Small intestine (tissue), 7 donors: Measurements from ENCODE around the gene VIPR2. TPM values are rescaled to one million over a fixed set of nuclear protein-coding genes. Genes with fewer than 3 reads are reported as not detected.
"Not testable (repeated sequence)": the region's sequence is repeated elsewhere in the genome, so short reads cannot be mapped to it uniquely, and the experiment has no call there.

Experiments
- DNase-seq, 2 donors: peaks; one replicate each; pipeline versions ENCODE4 v3.0.0 to v3.0.0-alpha.2; 2013
- FAIRE-seq: peaks from 2 replicates; lab custom pipeline; 2012; peaks lifted over from hg19 to GRCh38; lab: Jason Lieb, UNC
- H3K27ac ChIP-seq, 3 donors: one replicate each; pipeline ENCODE4 v1.5.1; 2013; ENCODE audit warnings: low read length in 2 of 3, mild to moderate bottlenecking in 2 of 3, control low read depth in 1 of 3, inconsistent platforms in 1 of 3, low read depth in 1 of 3, moderate library complexity in 1 of 3
- H3K27me3 ChIP-seq, 3 donors: one replicate each; pipeline ENCODE4 v1.6.1; 2013; ENCODE audit warnings: low read length in 3 of 3, inconsistent platforms in 1 of 3; ENCODE audit not compliant: control insufficient read depth in 3 of 3, insufficient read depth in 3 of 3
- H3K36me3 ChIP-seq, 3 donors: one replicate each; pipeline ENCODE4 v1.6.1; 2013; ENCODE audit warnings: low read length in 3 of 3, inconsistent platforms in 1 of 3, low read depth in 1 of 3, mild to moderate bottlenecking in 1 of 3, moderate library complexity in 1 of 3; ENCODE audit not compliant: control insufficient read depth in 3 of 3, insufficient read depth in 2 of 3
- H3K4me1 ChIP-seq, 3 donors: one replicate each; pipeline ENCODE4 v1.6.1; 2013; ENCODE audit warnings: low read length in 2 of 3, inconsistent platforms in 1 of 3, low read depth in 1 of 3, mild to moderate bottlenecking in 1 of 3, moderate library complexity in 1 of 3; ENCODE audit not compliant: control insufficient read depth in 3 of 3, insufficient read depth in 2 of 3
- H3K4me3 ChIP-seq, 3 donors: one replicate each; pipeline ENCODE4 v1.5.1; 2013; ENCODE audit warnings: low read length in 3 of 3, control low read depth in 1 of 3, inconsistent platforms in 1 of 3, low read depth in 1 of 3, mild to moderate bottlenecking in 1 of 3, moderate library complexity in 1 of 3
- H3K9me3 ChIP-seq, 2 donors: one replicate each; pipeline ENCODE4 v1.6.1; 2013; ENCODE audit warnings: low read depth in 1 of 2, low read length in 1 of 2; ENCODE audit not compliant: control insufficient read depth in 2 of 2, insufficient read depth in 1 of 2
- WGBS, 3 donors: extraction: QIAGEN DNeasy Blood & Tissue Kit; methylation state at CpG; one replicate each; pipeline ENCODE4 v1.1.7; 2013; 5-methylcytosine and 5-hydroxymethylcytosine counted together
- polyA plus RNA-seq, 4 donors: library from polyadenylated mRNA; stranded (reverse) in 3 of 4; unstranded in 1 of 4; fragments of 200-250 nt in 3 of 4; fragments of 120-200 nt in 1 of 4; gene quantifications; one replicate each; pipeline versions ENCODE4 v1.2.1 to v1.2.3, GENCODE V29; 2013
- donor health status: healthy with polysubstance abuse.
- donor health status: control.
- donor health status: control.
- donor health status: Bipolar disorder and iron deficiency.
- donor health status: healthy.

VIPR2 gene
- polyA plus RNA-seq, 4 donors: 0.81 to 1.2 (median 0.97) TPM; not detected in 1

- no peak overlapping the region for H3K4me3 ChIP-seq
- FAIRE-seq (no peak), DNase-seq (no peak)
- H3K36me3 ChIP-seq: no peaks in the 10 kb centered on the region
- peaks cover 1 to 7% of the 10 kb centered on the region in 2 donors for H3K9me3 ChIP-seq
- WGBS, 3 donors: 76 to 90% (median 84%) methylated on average over 3 of the region's 3 CpGs
- no peak overlapping the region for H3K27ac ChIP-seq
- H3K4me1 ChIP-seq: no peaks in the 10 kb centered on the region
- no peaks in the 10 kb centered on the region for H3K27me3 ChIP-seq
Measured at GRCh38 chr7:159177284-159177953, 32.8 kb upstream of the VIPR2 start.

GRCh38 chr7:159175792-159176191 is 31.1 kb upstream of the VIPR2 start:
- Histone ChIP-seq H3K27ac (no peak overlapping the region), H3K4me3 (no peak overlapping the region), H3K36me3 (no peaks in the 10 kb centered on the region), H3K27me3 (no peaks in the 10 kb centered on the region), H3K9me3 (peaks cover 1 to 11% of the 10 kb centered on the region in 2 donors), H3K4me1 (no peaks in the 10 kb centered on the region)
- no peak for DNase-seq
- FAIRE-seq: no peak
- 78 to 85% (median 79%) methylated on average over 8 of the region's 8 CpGs for WGBS, 3 donors

- not testable (repeated sequence) for H3K36me3 ChIP-seq, H3K27ac ChIP-seq, H3K27me3 ChIP-seq, FAIRE-seq, H3K4me3 ChIP-seq, H3K4me1 ChIP-seq, DNase-seq
- H3K9me3 ChIP-seq: peaks cover 1 to 18% of the 10 kb centered on the region in 2 donors
- WGBS, 3 donors: 66 to 74% (median 67%) methylated on average over 6 of the region's 6 CpGs
Measured at GRCh38 chr7:159175100-159175499, 30.4 kb upstream of the VIPR2 start.

GRCh38 chr7:159172400-159172799 is 27.7 kb upstream of the VIPR2 start:
- no peaks in the 10 kb centered on the region for H3K4me1 ChIP-seq
- FAIRE-seq: no peak
- peaks cover 1 to 27% of the 10 kb centered on the region in 2 donors for H3K9me3 ChIP-seq
- H3K36me3 ChIP-seq: no peaks in the 10 kb centered on the region
- no peak for DNase-seq
- WGBS, 3 donors: 87 to 90% (median 88%) methylated on average over 9 of the region's 9 CpGs
- H3K4me3 ChIP-seq: no peak overlapping the region
- no peak overlapping the region for H3K27ac ChIP-seq
- H3K27me3 ChIP-seq: no peaks in the 10 kb centered on the region

GRCh38 chr7:159169391-159169790 is 24.7 kb upstream of the VIPR2 start:
- 84 to 90% (median 87%) methylated on average over 16 to 17 of the region's 17 CpGs for WGBS, 3 donors
- DNase-seq (no peak), FAIRE-seq (no peak)
- H3K27ac ChIP-seq: no peak overlapping the region
- no peaks in the 10 kb centered on the region for H3K36me3 ChIP-seq
- no peaks in the 10 kb centered on the region for H3K4me1 ChIP-seq
- H3K9me3 ChIP-seq: peaks cover 0 to 32% of the 10 kb centered on the region in 2 donors
- H3K27me3 ChIP-seq: no peaks in the 10 kb centered on the region
- H3K4me3 ChIP-seq: no peak overlapping the region

- 85 to 89% (median 87%) methylated on average over 15 of the region's 15 CpGs for WGBS, 3 donors
Measured at GRCh38 chr7:159167139-159167538, 22.5 kb upstream of the VIPR2 start.

GRCh38 chr7:159166530-159166929 is 21.9 kb upstream of the VIPR2 start:
- WGBS, 3 donors: 61 to 63% (median 62%) methylated on average over 3 of the region's 3 CpGs
- Histone ChIP-seq H3K27me3 (no peaks in the 10 kb centered on the region), H3K4me3 (no peak overlapping the region), H3K27ac (no peak overlapping the region), H3K9me3 (peaks cover 0 to 30% of the 10 kb centered on the region in 2 donors), H3K36me3 (no peaks in the 10 kb centered on the region), H3K4me1 (no peaks in the 10 kb centered on the region)
- FAIRE-seq: no peak
- DNase-seq: no peak

More at GRCh38 chr7:159167139-159167538, 22.5 kb upstream of the VIPR2 start:
- Histone ChIP-seq H3K9me3 (peaks cover 0 to 30% of the 10 kb centered on the region in 2 donors), H3K27ac (no peak overlapping the region), H3K4me3 (no peak overlapping the region), H3K4me1 (no peaks in the 10 kb centered on the region), H3K27me3 (no peaks in the 10 kb centered on the region), H3K36me3 (no peaks in the 10 kb centered on the region)
- DNase-seq: no peak
- FAIRE-seq: no peak

GRCh38 chr7:159165352-159165751 is 20.7 kb upstream of the VIPR2 start:
- Histone ChIP-seq H3K36me3 (no peaks in the 10 kb centered on the region), H3K9me3 (peaks cover 0 to 21% of the 10 kb centered on the region in 2 donors), H3K4me3 (no peak overlapping the region), H3K27me3 (no peaks in the 10 kb centered on the region), H3K4me1 (no peaks in the 10 kb centered on the region), H3K27ac (no peak overlapping the region)
- DNase-seq (no peak), FAIRE-seq (no peak)
- WGBS, 3 donors: 89 to 92% (median 89%) methylated on average over 6 of the region's 6 CpGs
